Thyroid gland (tissue), 4 donors: ENCODE data around the gene WBP4. TPM values are rescaled to one million over a fixed set of nuclear protein-coding genes. Genes with fewer than 3 reads are reported as not detected.
"Not testable (repeated sequence)": the region's sequence is repeated elsewhere in the genome, so short reads cannot be mapped to it uniquely, and the experiment has no call there.

Experiments
- DNase-seq, 2 donors: peaks; one replicate each; pipeline ENCODE4 v3.0.0-alpha.2; 2019
- H3K27ac ChIP-seq, 3 donors: fragments of 200-600 bp; sonication (generic); 1 replicate in 2 of 3; 2 replicates in 1 of 3; pipeline ENCODE4 v1.5.1; 2016 to 2019; ENCODE audit warnings: mild to moderate bottlenecking in 1 of 3, moderate library complexity in 1 of 3
- H3K27me3 ChIP-seq: fragments of 200-600 bp; sonication (generic); one replicate; pipeline ENCODE4 v1.5.1; 2019
- H3K36me3 ChIP-seq, 2 donors: fragments of 200-600 bp; sonication (generic); one replicate each; pipeline ENCODE4 v1.5.1; 2016 to 2019
- H3K4me1 ChIP-seq, 2 donors: fragments of 200-600 bp; sonication (generic); one replicate each; pipeline ENCODE4 v1.5.1; 2017 to 2019
- H3K4me3 ChIP-seq, 3 donors: fragments of 200-600 bp; sonication (generic); replicated peaks in 1 of 3; 1 replicate in 2 of 3; 2 replicates in 1 of 3; pipeline ENCODE4 v1.5.1; 2016; ENCODE audit warnings: mild to moderate bottlenecking in 1 of 3
- H3K9me3 ChIP-seq: fragments of 200-600 bp; sonication (generic); one replicate; pipeline ENCODE4 v1.5.1; 2017
- CTCF ChIP-seq, 6 experiments: fragments of 200-600 bp in 3 of 6; fragments of 450-650 bp in 3 of 6; sonication (generic) in 3 of 6; IDR thresholded peaks; one replicate each; pipeline ENCODE4 v1.5.1; 2016 to 2019; ENCODE audit warnings: antibody characterized with exemption in 6 of 6, mild to moderate bottlenecking in 2 of 6, inconsistent platforms in 1 of 6, moderate library complexity in 1 of 6
- POLR2A ChIP-seq, 2 donors: fragments of 450-650 bp; IDR thresholded peaks; one replicate each; pipeline ENCODE4 v1.6.1; 2017; ENCODE audit warnings: antibody characterized with exemption in 2 of 2, mild to moderate bottlenecking in 2 of 2, moderate library complexity in 1 of 2
- WGBS, 2 donors: methylation state at CpG; one replicate each; pipeline ENCODE4 v1.1.5; 2017; 5-methylcytosine and 5-hydroxymethylcytosine counted together
- intact Hi-C: fragments of 100-400 bp; cut with DNase I; formaldehyde crosslinking; loops from one replicate; pipeline ENCODE4 v1.15.1; 2023
- total RNA-seq, 4 donors: library from RNA; depleted of rRNA; stranded (reverse); fragments of >200 nt; gene quantifications; one replicate each; pipeline ENCODE4 v1.2.3, GENCODE V29; 2016

Gene WBP4
- total RNA-seq, 4 donors from 2014 or later = 9.4 to 19.2 (median 10.6) TPM

GRCh38 chr13:41040584-41041334 lies 20.6 kb upstream of the WBP4 start:
- Histone ChIP-seq H3K27ac (no peak overlapping the region), H3K36me3 (no peaks in the 10 kb centered on the region), H3K4me1 (no peaks in the 10 kb centered on the region), H3K9me3 (no peaks in the 10 kb centered on the region), H3K27me3 (no peaks in the 10 kb centered on the region), H3K4me3 (no peak overlapping the region)
- intact Hi-C loops = no loop called here
- DNase-seq = no peak
- whole genome bisulfite sequencing, 2 donors = 87 to 91% methylated on average over 9 of the region's 9 CpGs
- TF ChIP-seq CTCF (IDR thresholded peaks at IDR 0.05) (no peak), POLR2A (IDR thresholded peaks at IDR 0.05) (no peak)

GRCh38 chr13:41042419-41042818 lies 18.9 kb upstream of the WBP4 start:
- 95 to 98% methylated on average over 4 of the region's 4 CpGs for WGBS, 2 donors

GRCh38 chr13:41048640-41049039 lies 12.7 kb upstream of the WBP4 start:
- DNase-seq = no peak

More at GRCh38 chr13:41042419-41042818, 18.9 kb upstream of the WBP4 start:
- H3K4me3 ChIP-seq, H3K36me3 ChIP-seq, intact Hi-C loops, H3K27ac ChIP-seq, H3K9me3 ChIP-seq, H3K27me3 ChIP-seq, H3K4me1 ChIP-seq, DNase-seq: not testable (repeated sequence)

GRCh38 chr13:41049480-41050440 lies 11.5 kb upstream of the WBP4 start:
- H3K27me3 ChIP-seq = no peaks in the 10 kb centered on the region
- H3K9me3 ChIP-seq = no peaks in the 10 kb centered on the region
- H3K4me1 ChIP-seq = peaks cover 25 to 42% of the 10 kb centered on the region in 2 donors
- H3K4me3 ChIP-seq = no peak overlapping the region
- no peak overlapping the region for H3K27ac ChIP-seq
- 87 to 92% methylated on average over 4 of the region's 4 CpGs for WGBS, 2 donors
- TF ChIP-seq CTCF (IDR thresholded peaks at IDR 0.05) = no peak
- no peak for TF ChIP-seq POLR2A (IDR thresholded peaks at IDR 0.05)
- no peak for DNase-seq
- H3K36me3 ChIP-seq = no peaks in the 10 kb centered on the region
- intact Hi-C loops = loop anchor here (10.0 kb wide), 1 partner anchor 55 kb away; no protein-coding TSS in a partner anchor

More at GRCh38 chr13:41048640-41049039, 12.7 kb upstream of the WBP4 start:
- no peak overlapping the region for H3K27ac ChIP-seq
- no peak overlapping the region for H3K4me3 ChIP-seq
- WGBS, 2 donors = 94 to 98% methylated on average over 5 of the region's 5 CpGs
- no peaks in the 10 kb centered on the region for H3K9me3 ChIP-seq
- peaks cover 20 to 31% of the 10 kb centered on the region in 2 donors for H3K4me1 ChIP-seq
- H3K36me3 ChIP-seq = no peaks in the 10 kb centered on the region
- TF ChIP-seq CTCF (IDR thresholded peaks at IDR 0.05) (no peak), POLR2A (IDR thresholded peaks at IDR 0.05) (no peak)
- intact Hi-C loops = no loop called here
- H3K27me3 ChIP-seq = no peaks in the 10 kb centered on the region

GRCh38 chr13:41052441-41052840 lies 8.9 kb upstream of the WBP4 start:
- Histone ChIP-seq H3K9me3 (no peaks in the 10 kb centered on the region), H3K4me1 (peaks cover 38 to 61% of the 10 kb centered on the region in 2 donors), H3K4me3 (no peak overlapping the region), H3K36me3 (no peaks in the 10 kb centered on the region), H3K27ac (peak overlapping the region in 1 of 3 donors; percentile 29), H3K27me3 (no peaks in the 10 kb centered on the region)
- peak; percentile 14 to 29 for DNase-seq
- 95 to 97% methylated on average over 3 of the region's 3 CpGs for WGBS, 2 donors
- no peak for TF ChIP-seq POLR2A (IDR thresholded peaks at IDR 0.05)
- no peak for TF ChIP-seq CTCF (IDR thresholded peaks at IDR 0.05)
- intact Hi-C loops = loop anchor here (10.0 kb wide), 1 partner anchor 58 kb away; no protein-coding TSS in a partner anchor
